WTC11 (cell line): ENCODE measurements around the gene ZC3H12A. TPM values are rescaled to one million over a fixed set of nuclear protein-coding genes. Genes with fewer than 3 reads are reported as not detected.
"Not testable (repeated sequence)": the region's sequence is repeated elsewhere in the genome, so short reads cannot be mapped to it uniquely, and the experiment has no call there.

ENCODE experiments used
- ATAC-seq: fragments of 200-7000 bp; cut with Tn5 transposase; 2 replicates; pipeline ENCODE4 v1.10.0; 2021; ENCODE audit warnings: mild to moderate bottlenecking, moderate library complexity
- CTCF ChIA-PET: fragments of 300-600 bp; sonication (Branson Sonifier 250); formaldehyde crosslinking; loops from one replicate; lab custom pipeline; 2021; ENCODE audit warnings: antibody characterized with exemption; lab: Charles Lee
- POLR2A ChIA-PET: fragments of 350-600 bp; sonication (Branson Sonifier 250); formaldehyde crosslinking; loops from one replicate; lab custom pipeline; 2021; ENCODE audit warnings: antibody characterized with exemption; lab: Charles Lee
- DNase-seq: peaks from one replicate; pipeline ENCODE4 v3.0.0; 2021; ENCODE audit warnings: low spot score
- H3K27ac Mint-ChIP-seq: 2 replicates; pipeline ENCODE4 v1.8.0; 2021; ENCODE audit warnings: mixed read lengths
- H3K27me3 Mint-ChIP-seq: 2 replicates; pipeline ENCODE4 v1.8.0; 2021; ENCODE audit warnings: low read depth, mild to moderate bottlenecking, moderate library complexity, mixed read lengths
- H3K36me3 Mint-ChIP-seq: 2 replicates; pipeline ENCODE4 v1.8.0; 2021; ENCODE audit warnings: mixed read lengths
- H3K4me1 Mint-ChIP-seq: 2 replicates; pipeline ENCODE4 v1.8.0; 2022; ENCODE audit warnings: mixed read lengths
- H3K4me3 Mint-ChIP-seq: 2 replicates; pipeline ENCODE4 v1.8.0; 2021; ENCODE audit warnings: mild to moderate bottlenecking, moderate library complexity, mixed read lengths
- H3K9me3 Mint-ChIP-seq: 2 replicates; pipeline ENCODE4 v1.8.0; 2021; ENCODE audit warnings: mixed read lengths
- ELF4 ChIP-seq: sonication (generic); formaldehyde crosslinking; IDR thresholded peaks from 2 replicates; pipeline ENCODE4 v1.8.1; 2022; ENCODE audit warnings: low read depth, mild to moderate bottlenecking, moderate library complexity, missing genetic modification reagents
- FOXJ3 ChIP-seq: sonication (generic); formaldehyde crosslinking; IDR thresholded peaks from 2 replicates; pipeline ENCODE4 v1.9.0; 2021; ENCODE audit warnings: missing genetic modification reagents, mild to moderate bottlenecking, borderline replicate concordance
- RELA ChIP-seq: sonication (generic); formaldehyde crosslinking; IDR thresholded peaks from 2 replicates; pipeline ENCODE4 v1.8.1; 2022; ENCODE audit warnings: missing genetic modification reagents, mild to moderate bottlenecking, borderline replicate concordance
- TEAD1 ChIP-seq: sonication (generic); formaldehyde crosslinking; IDR thresholded peaks from 2 replicates; pipeline ENCODE4 v1.8.0; 2022; ENCODE audit warnings: mild to moderate bottlenecking, missing genetic modification reagents
- USF1 ChIP-seq: sonication (generic); formaldehyde crosslinking; IDR thresholded peaks from 2 replicates; pipeline ENCODE4 v1.8.0; 2022; ENCODE audit warnings: mild to moderate bottlenecking, missing genetic modification reagents
- ZNF219 ChIP-seq: sonication (generic); formaldehyde crosslinking; IDR thresholded peaks from 2 replicates; pipeline ENCODE4 v1.8.0; 2023; ENCODE audit warnings: missing genetic modification reagents, mild to moderate bottlenecking, borderline replicate concordance
- ZNF263 ChIP-seq: sonication (generic); formaldehyde crosslinking; IDR thresholded peaks from 2 replicates; pipeline ENCODE4 v1.8.1; 2022; ENCODE audit warnings: low read depth, mild to moderate bottlenecking, moderate library complexity, missing genetic modification reagents
- ZNF396 ChIP-seq: fragments of 250-450 bp; sonication (Bioruptor Pico); IDR thresholded peaks from 2 replicates; pipeline ENCODE4 v1.8.0; 2021; ENCODE audit warnings: mild to moderate bottlenecking, moderate library complexity, borderline replicate concordance
- ZNF423 ChIP-seq: fragments of 250-450 bp; sonication (Bioruptor Pico); IDR thresholded peaks from 2 replicates; pipeline ENCODE4 v2.1.2; 2022; ENCODE audit warnings: mild to moderate bottlenecking, moderate library complexity
- ZSCAN18 ChIP-seq: fragments of 250-450 bp; sonication (Bioruptor Pico); IDR thresholded peaks from 2 replicates; pipeline ENCODE4 v2.1.2; 2022; ENCODE audit warnings: mild to moderate bottlenecking, moderate library complexity
- total RNA-seq: library from RNA; stranded (reverse); gene quantifications from 3 replicates; pipeline ENCODE4 v1.2.3, GENCODE V29; 2021
- TF ChIP-seq, protein P1 (sequence below): sonication (generic); formaldehyde crosslinking; conservative IDR thresholded peaks from 2 replicates; pipeline ENCODE4 v1.8.1; 2023; ENCODE audit warnings: mild to moderate bottlenecking, low read depth, missing genetic modification reagents, moderate library complexity
- TF ChIP-seq, protein P2 (sequence below): fragments of 250-450 bp; sonication (Bioruptor Pico); IDR thresholded peaks from 2 replicates; pipeline ENCODE4 v1.8.0; 2021; ENCODE audit warnings: mild to moderate bottlenecking
- TF ChIP-seq, protein P3 (sequence below): sonication (generic); formaldehyde crosslinking; conservative IDR thresholded peaks from 2 replicates; pipeline ENCODE4 v1.8.1; 2022; ENCODE audit warnings: mild to moderate bottlenecking, missing genetic modification reagents
- TF ChIP-seq, protein P4 (sequence below): sonication (generic); formaldehyde crosslinking; IDR thresholded peaks from 2 replicates; pipeline ENCODE4 v1.8.1; 2022; ENCODE audit warnings: missing genetic modification reagents, borderline replicate concordance

ZC3H12A gene
- total RNA-seq, 1 experiment from 2014 or later: 10.9 TPM

DNA sequence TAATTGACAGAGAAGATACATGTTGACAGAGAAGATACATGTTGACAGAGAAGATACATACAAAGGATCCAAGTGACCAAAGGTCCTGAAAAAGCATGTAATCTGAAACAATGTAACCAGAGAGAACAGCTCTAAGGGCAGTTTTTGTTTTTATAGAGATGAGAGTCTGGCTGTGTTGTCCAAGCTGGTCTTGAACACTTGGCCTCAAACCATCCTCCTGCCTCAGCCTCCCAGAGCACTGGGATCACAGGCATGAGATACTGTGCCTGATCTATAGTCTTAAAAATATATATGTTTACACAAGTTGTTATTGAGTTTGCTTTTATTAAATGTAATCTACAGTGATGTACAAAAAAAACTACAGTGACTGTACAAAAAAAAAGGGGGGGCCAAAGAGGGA, 27.7 kb downstream of the ZC3H12A start (continued):
- TF ChIP-seq, protein P1, sequence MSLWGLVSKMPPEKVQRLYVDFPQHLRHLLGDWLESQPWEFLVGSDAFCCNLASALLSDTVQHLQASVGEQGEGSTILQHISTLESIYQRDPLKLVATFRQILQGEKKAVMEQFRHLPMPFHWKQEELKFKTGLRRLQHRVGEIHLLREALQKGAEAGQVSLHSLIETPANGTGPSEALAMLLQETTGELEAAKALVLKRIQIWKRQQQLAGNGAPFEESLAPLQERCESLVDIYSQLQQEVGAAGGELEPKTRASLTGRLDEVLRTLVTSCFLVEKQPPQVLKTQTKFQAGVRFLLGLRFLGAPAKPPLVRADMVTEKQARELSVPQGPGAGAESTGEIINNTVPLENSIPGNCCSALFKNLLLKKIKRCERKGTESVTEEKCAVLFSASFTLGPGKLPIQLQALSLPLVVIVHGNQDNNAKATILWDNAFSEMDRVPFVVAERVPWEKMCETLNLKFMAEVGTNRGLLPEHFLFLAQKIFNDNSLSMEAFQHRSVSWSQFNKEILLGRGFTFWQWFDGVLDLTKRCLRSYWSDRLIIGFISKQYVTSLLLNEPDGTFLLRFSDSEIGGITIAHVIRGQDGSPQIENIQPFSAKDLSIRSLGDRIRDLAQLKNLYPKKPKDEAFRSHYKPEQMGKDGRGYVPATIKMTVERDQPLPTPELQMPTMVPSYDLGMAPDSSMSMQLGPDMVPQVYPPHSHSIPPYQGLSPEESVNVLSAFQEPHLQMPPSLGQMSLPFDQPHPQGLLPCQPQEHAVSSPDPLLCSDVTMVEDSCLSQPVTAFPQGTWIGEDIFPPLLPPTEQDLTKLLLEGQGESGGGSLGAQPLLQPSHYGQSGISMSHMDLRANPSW: no peak
- TF ChIP-seq ZNF423 (CRISPR knock-in tag) (no peak), ZNF263 (CRISPR knock-in tag) (no peak), ZNF219 (CRISPR knock-in tag) (no peak)
- TF ChIP-seq, protein P2, sequence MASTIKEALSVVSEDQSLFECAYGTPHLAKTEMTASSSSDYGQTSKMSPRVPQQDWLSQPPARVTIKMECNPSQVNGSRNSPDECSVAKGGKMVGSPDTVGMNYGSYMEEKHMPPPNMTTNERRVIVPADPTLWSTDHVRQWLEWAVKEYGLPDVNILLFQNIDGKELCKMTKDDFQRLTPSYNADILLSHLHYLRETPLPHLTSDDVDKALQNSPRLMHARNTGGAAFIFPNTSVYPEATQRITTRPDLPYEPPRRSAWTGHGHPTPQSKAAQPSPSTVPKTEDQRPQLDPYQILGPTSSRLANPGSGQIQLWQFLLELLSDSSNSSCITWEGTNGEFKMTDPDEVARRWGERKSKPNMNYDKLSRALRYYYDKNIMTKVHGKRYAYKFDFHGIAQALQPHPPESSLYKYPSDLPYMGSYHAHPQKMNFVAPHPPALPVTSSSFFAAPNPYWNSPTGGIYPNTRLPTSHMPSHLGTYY (CRISPR knock-in tag): no peak
- TF ChIP-seq, protein P3, sequence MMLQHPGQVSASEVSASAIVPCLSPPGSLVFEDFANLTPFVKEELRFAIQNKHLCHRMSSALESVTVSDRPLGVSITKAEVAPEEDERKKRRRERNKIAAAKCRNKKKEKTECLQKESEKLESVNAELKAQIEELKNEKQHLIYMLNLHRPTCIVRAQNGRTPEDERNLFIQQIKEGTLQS (CRISPR knock-in tag): no peak
- TF ChIP-seq, protein P4, sequence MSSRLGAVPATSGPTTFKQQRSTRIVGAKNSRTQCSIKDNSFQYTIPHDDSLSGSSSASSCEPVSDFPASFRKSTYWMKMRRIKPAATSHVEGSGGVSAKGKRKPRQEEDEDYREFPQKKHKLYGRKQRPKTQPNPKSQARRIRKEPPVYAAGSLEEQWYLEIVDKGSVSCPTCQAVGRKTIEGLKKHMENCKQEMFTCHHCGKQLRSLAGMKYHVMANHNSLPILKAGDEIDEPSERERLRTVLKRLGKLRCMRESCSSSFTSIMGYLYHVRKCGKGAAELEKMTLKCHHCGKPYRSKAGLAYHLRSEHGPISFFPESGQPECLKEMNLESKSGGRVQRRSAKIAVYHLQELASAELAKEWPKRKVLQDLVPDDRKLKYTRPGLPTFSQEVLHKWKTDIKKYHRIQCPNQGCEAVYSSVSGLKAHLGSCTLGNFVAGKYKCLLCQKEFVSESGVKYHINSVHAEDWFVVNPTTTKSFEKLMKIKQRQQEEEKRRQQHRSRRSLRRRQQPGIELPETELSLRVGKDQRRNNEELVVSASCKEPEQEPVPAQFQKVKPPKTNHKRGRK (CRISPR knock-in tag): no peak

- peaks cover 40% of the 10 kb centered on the region for H3K36me3 Mint-ChIP-seq
- CTCF ChIA-PET: interaction anchor here (0.7 to 3.1 kb wide), 2 partner anchors 11 to 26 kb away, joined by 4 to 11 read pairs; partner anchors contain the start of gene MEAF6
- H3K27ac Mint-ChIP-seq, DNase-seq, H3K4me1 Mint-ChIP-seq, H3K4me3 Mint-ChIP-seq, ATAC-seq, POLR2A ChIA-PET, H3K27me3 Mint-ChIP-seq, H3K9me3 Mint-ChIP-seq: not testable (repeated sequence)
Observed at GRCh38 chr1:37502791-37503190, 28.4 kb downstream of the ZC3H12A start.

DNA sequence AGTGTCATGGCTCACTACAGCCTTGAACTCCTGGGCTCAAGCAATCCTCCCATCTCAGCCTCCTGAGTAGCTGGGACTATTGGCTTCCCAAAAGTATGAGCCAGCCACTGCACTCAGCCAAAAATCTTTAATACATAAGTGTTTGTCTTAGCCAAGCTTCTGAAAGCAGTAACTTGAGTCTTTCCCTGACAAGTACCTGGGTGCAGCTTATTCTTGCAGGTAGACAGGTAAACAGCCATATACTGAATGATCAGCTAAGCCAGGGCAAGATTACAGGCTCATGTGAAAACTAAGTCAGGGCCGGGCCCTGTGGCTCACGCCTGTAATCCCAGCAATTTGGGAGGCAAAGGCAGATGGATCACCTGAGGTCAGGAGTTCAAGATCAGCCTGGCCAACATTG, 32.4 kb downstream of the ZC3H12A start:
- H3K27ac Mint-ChIP-seq: no peak overlapping the region
- H3K27me3 Mint-ChIP-seq: no peaks in the 10 kb centered on the region
- H3K4me1 Mint-ChIP-seq: no peaks in the 10 kb centered on the region
- POLR2A ChIA-PET: no interaction called here
- H3K4me3 Mint-ChIP-seq: no peak overlapping the region
- CTCF ChIA-PET: interaction anchor here (0.7 to 2.3 kb wide), 3 partner anchors 8 to 127 kb away, joined by 3 to 8 read pairs (median 5); partner anchors contain the start of gene MEAF6
- ATAC-seq (no peak), DNase-seq (no peak)
- H3K36me3 Mint-ChIP-seq: peaks cover 35% of the 10 kb centered on the region
- no peak for TF ChIP-seq FOXJ3 (CRISPR knock-in tag)
- no peak for TF ChIP-seq USF1 (CRISPR knock-in tag)
- no peak for TF ChIP-seq ELF4
- no peak for TF ChIP-seq ZNF396 (CRISPR knock-in tag)
- no peak for TF ChIP-seq RELA (CRISPR knock-in tag)
- no peak for TF ChIP-seq ZNF423 (CRISPR knock-in tag)
- TF ChIP-seq TEAD1 (CRISPR knock-in tag): no peak
- TF ChIP-seq ZSCAN18 (CRISPR knock-in tag): no peak
- no peaks in the 10 kb centered on the region for H3K9me3 Mint-ChIP-seq
